Tibial artery (tissue), 4 donors: Measurements from ENCODE around the gene PLXNA2.

Experiments used
- DNase-seq, 2 donors: peaks; one replicate each; pipeline ENCODE4 v3.0.0-alpha.2; 2019
- H3K27ac ChIP-seq, 2 donors: fragments of 200-600 bp; sonication (generic) in 1 of 2; 1 replicate in 1 of 2; 2 replicates in 1 of 2; pipeline ENCODE4 v1.5.1; 2018 to 2019; ENCODE audit warnings: mild to moderate bottlenecking in 1 of 2
- H3K27me3 ChIP-seq, 2 donors: fragments of 200-600 bp; sonication (generic) in 1 of 2; one replicate each; pipeline versions ENCODE4 v1.5.1 to v1.6.0; 2016 to 2019
- H3K36me3 ChIP-seq, 3 donors: fragments of 200-600 bp; sonication (generic) in 2 of 3; one replicate each; pipeline ENCODE4 v1.5.1; 2016 to 2019; ENCODE audit warnings: mild to moderate bottlenecking in 2 of 3
- H3K4me1 ChIP-seq, 4 donors: fragments of 200-600 bp; sonication (generic) in 2 of 4; 1 replicate in 3 of 4; 2 replicates in 1 of 4; pipeline ENCODE4 v1.5.1; 2016 to 2019
- H3K4me3 ChIP-seq, 2 donors: fragments of 200-600 bp; sonication (generic) in 1 of 2; 1 replicate in 1 of 2; 2 replicates in 1 of 2; pipeline ENCODE4 v1.5.1; 2018 to 2019; ENCODE audit warnings: mild to moderate bottlenecking in 2 of 2
- H3K9me3 ChIP-seq, 3 donors: fragments of 200-600 bp; sonication (generic) in 1 of 3; one replicate each; pipeline ENCODE4 v1.5.1; 2016 to 2019
- CTCF ChIP-seq, 2 experiments: fragments of 200-600 bp in 1 of 2; fragments of 450-650 bp in 1 of 2; IDR thresholded peaks; one replicate each; pipeline ENCODE4 v1.5.1; 2017 to 2019; ENCODE audit warnings: antibody characterized with exemption in 2 of 2, mild to moderate bottlenecking in 1 of 2, moderate library complexity in 1 of 2
- intact Hi-C: fragments of 100-400 bp; cut with DNase I; formaldehyde crosslinking; loops from one replicate; pipeline ENCODE4 v1.15.0; 2023; ENCODE audit warnings: low total_unique reads

Gene PLXNA2

GRCh38 chr1:208154679-208155642, 89.2 kb downstream of the PLXNA2 start:
- peaks cover 0 to 44% (median 24%) of the 10 kb centered on the region in 4 donors for H3K4me1 ChIP-seq
- DNase-seq: peak in 1 of 2 donors; percentile 68

GRCh38 chr1:208154040-208154439, 90.1 kb downstream of the PLXNA2 start:
- no peaks in the 10 kb centered on the region for H3K9me3 ChIP-seq
- H3K36me3 ChIP-seq: no peaks in the 10 kb centered on the region
- intact Hi-C loops: no loop called here
- H3K4me1 ChIP-seq: peaks cover 0 to 43% (median 18%) of the 10 kb centered on the region in 4 donors
- DNase-seq: peak in 1 of 2 donors; percentile 33
- no peak overlapping the region for H3K4me3 ChIP-seq
- H3K27ac ChIP-seq: no peak overlapping the region
- TF ChIP-seq CTCF (IDR thresholded peaks at IDR 0.05): no peak
- H3K27me3 ChIP-seq: no peaks in the 10 kb centered on the region

More at GRCh38 chr1:208154679-208155642, 89.2 kb downstream of the PLXNA2 start:
- Histone ChIP-seq H3K36me3 (no peaks in the 10 kb centered on the region), H3K27ac (no peak overlapping the region), H3K9me3 (no peaks in the 10 kb centered on the region), H3K27me3 (no peaks in the 10 kb centered on the region), H3K4me3 (no peak overlapping the region)
- TF ChIP-seq CTCF (IDR thresholded peaks at IDR 0.05): no peak
- intact Hi-C loops: no loop called here

GRCh38 chr1:208153386-208153785, 90.8 kb downstream of the PLXNA2 start:
- TF ChIP-seq CTCF (IDR thresholded peaks at IDR 0.05): no peak
- intact Hi-C loops: no loop called here
- no peaks in the 10 kb centered on the region for H3K27me3 ChIP-seq
- no peak overlapping the region for H3K4me3 ChIP-seq
- no peak overlapping the region for H3K27ac ChIP-seq
- peaks cover 0 to 36% (median 13%) of the 10 kb centered on the region in 4 donors for H3K4me1 ChIP-seq
- no peaks in the 10 kb centered on the region for H3K36me3 ChIP-seq
- H3K9me3 ChIP-seq: no peaks in the 10 kb centered on the region
- peak in 1 of 2 donors; percentile 10 for DNase-seq

- Histone ChIP-seq H3K4me3 (no peak overlapping the region), H3K27ac (no peak overlapping the region), H3K36me3 (no peaks in the 10 kb centered on the region), H3K27me3 (no peaks in the 10 kb centered on the region), H3K4me1 (peaks cover 0 to 27% (median 13%) of the 10 kb centered on the region in 4 donors), H3K9me3 (no peaks in the 10 kb centered on the region)
- intact Hi-C loops: no loop called here
- no peak for TF ChIP-seq CTCF (IDR thresholded peaks at IDR 0.05)
- peak in 1 of 2 donors; percentile 9 for DNase-seq
Measured at GRCh38 chr1:208151728-208152598, 92.2 kb downstream of the PLXNA2 start.

GRCh38 chr1:208150833-208151458, 93.2 kb downstream of the PLXNA2 start:
- H3K27ac ChIP-seq: no peak overlapping the region
- H3K4me3 ChIP-seq: no peak overlapping the region
- intact Hi-C loops: no loop called here
- H3K4me1 ChIP-seq: peaks cover 0 to 28% (median 13%) of the 10 kb centered on the region in 4 donors
- H3K9me3 ChIP-seq: no peaks in the 10 kb centered on the region
- DNase-seq: peak in 1 of 2 donors; percentile 48
- no peaks in the 10 kb centered on the region for H3K27me3 ChIP-seq
- no peak for TF ChIP-seq CTCF (IDR thresholded peaks at IDR 0.05)
- no peaks in the 10 kb centered on the region for H3K36me3 ChIP-seq
